ENCODE data around the gene PRDX6. TPM values are rescaled to one million over a fixed set of nuclear protein-coding genes. Genes with fewer than 3 reads are reported as not detected.
A peak's percentile ranks its signal among the peaks of the same experiment; 100 is the strongest.

The PRDX6 gene
- total RNA-seq, 2 donors from 2014 or later: 302 to 369 TPM

GRCh38 chr1:173475564-173476196 lies 1.5 kb upstream of the PRDX6 start:
- no peaks in the 10 kb centered on the region for H3K27me3 ChIP-seq (replicated peaks; ENCODE audit: insufficient read depth)
- peak; percentile 22 for DNase-seq (ENCODE audit: low spot score)
- 11% methylated on average over 5 of the region's 5 CpGs for WGBS
- H3K4me3 ChIP-seq: peak overlapping the region; percentile 73 to 97
- TF ChIP-seq CTCF (IDR thresholded peaks at IDR 0.05) (no peak), POLR2A (IDR thresholded peaks at IDR 0.05) (no peak), POLR2AphosphoS5 (IDR thresholded peaks at IDR 0.05) (no peak)
- H3K4me1 ChIP-seq (replicated peaks): peaks cover 11% of the 10 kb centered on the region
- no peaks in the 10 kb centered on the region for H3K36me3 ChIP-seq
- no peaks in the 10 kb centered on the region for H3K9me3 ChIP-seq
- H3K27ac ChIP-seq: peak overlapping the region; percentile 87 to 90
- intact Hi-C loops (cut with DNase I): loop anchor here (2.0 to 10.0 kb wide), 2 partner anchors 349 to 941 kb away; partner anchors contain the start of genes CENPL, DARS2 and SUCO

- TF ChIP-seq CTCF (IDR thresholded peaks at IDR 0.05): no peak
- TF ChIP-seq POLR2A (IDR thresholded peaks at IDR 0.05): no peak
- TF ChIP-seq POLR2AphosphoS5 (IDR thresholded peaks at IDR 0.05): no peak
- intact Hi-C loops (cut with DNase I): loop anchor here (2.0 to 10.0 kb wide), 2 partner anchors 349 to 941 kb away; partner anchors contain the start of genes CENPL, DARS2 and SUCO
- no peak for DNase-seq (ENCODE audit: low spot score)
- Histone ChIP-seq H3K4me3 (peak overlapping the region; percentile 73 to 97), H3K27ac (peak overlapping the region; percentile 87 to 90), H3K27me3 (replicated peaks; ENCODE audit: insufficient read depth) (no peaks in the 10 kb centered on the region), H3K36me3 (no peaks in the 10 kb centered on the region), H3K4me1 (replicated peaks) (peaks cover 11% of the 10 kb centered on the region), H3K9me3 (no peaks in the 10 kb centered on the region)
- WGBS: 32% methylated on average over 5 of the region's 5 CpGs
Measured at GRCh38 chr1:173476197-173476664, 904 bp upstream of the PRDX6 start.

GRCh38 chr1:173476665-173477285 lies 360 bp upstream of the PRDX6 start:
- peaks cover 11% of the 10 kb centered on the region for H3K4me1 ChIP-seq (replicated peaks)
- peak overlapping the region; percentile 99 for H3K27ac ChIP-seq
- H3K27me3 ChIP-seq (replicated peaks; ENCODE audit: insufficient read depth): no peaks in the 10 kb centered on the region
- H3K36me3 ChIP-seq: no peaks in the 10 kb centered on the region
- WGBS: 0% methylated on average over 29 of the region's 62 CpGs
- TF ChIP-seq POLR2AphosphoS5 (IDR thresholded peaks at IDR 0.05) (no peak), CTCF (IDR thresholded peaks at IDR 0.05) (peak in 2 of 4 experiments; percentile 13 to 24), POLR2A (IDR thresholded peaks at IDR 0.05) (peak; percentile 68)
- intact Hi-C loops (cut with DNase I): loop anchor here (2.0 to 10.0 kb wide), 2 partner anchors 348 to 942 kb away; partner anchors contain the start of genes CENPL, DARS2 and SUCO
- H3K4me3 ChIP-seq: peak overlapping the region; percentile 88 to 97
- H3K9me3 ChIP-seq: no peaks in the 10 kb centered on the region
- DNase-seq (ENCODE audit: low spot score): peak; percentile 96

- WGBS: 5% methylated on average over 9 of the region's 9 CpGs
- H3K27ac ChIP-seq: peak overlapping the region; percentile 99
- no peaks in the 10 kb centered on the region for H3K9me3 ChIP-seq
- H3K4me1 ChIP-seq (replicated peaks): peaks cover 11% of the 10 kb centered on the region
- H3K36me3 ChIP-seq: peaks cover 0 to 11% of the 10 kb centered on the region in 2 donors
- peak; percentile 67 for DNase-seq (ENCODE audit: low spot score)
- TF ChIP-seq CTCF (IDR thresholded peaks at IDR 0.05) (no peak), POLR2AphosphoS5 (IDR thresholded peaks at IDR 0.05) (peak; percentile 77), POLR2A (IDR thresholded peaks at IDR 0.05) (peak; percentile 55)
- intact Hi-C loops (cut with DNase I): loop anchor here (2.0 to 10.0 kb wide), 2 partner anchors 47 to 943 kb away; partner anchors contain the start of gene SUCO
- no peaks in the 10 kb centered on the region for H3K27me3 ChIP-seq (replicated peaks; ENCODE audit: insufficient read depth)
- H3K4me3 ChIP-seq: peak overlapping the region; percentile 88 to 97
Measured at GRCh38 chr1:173478094-173478674, 1.0 kb downstream of the PRDX6 start.

Data from prostate gland (tissue), 2 donors.